Measurements from ENCODE around the gene LRRC74B. TPM values are rescaled to one million over a fixed set of nuclear protein-coding genes. Genes with fewer than 3 reads are reported as not detected.
A peak's percentile ranks its signal among the peaks of the same experiment; 100 is the strongest.

Gene LRRC74B, protein sequence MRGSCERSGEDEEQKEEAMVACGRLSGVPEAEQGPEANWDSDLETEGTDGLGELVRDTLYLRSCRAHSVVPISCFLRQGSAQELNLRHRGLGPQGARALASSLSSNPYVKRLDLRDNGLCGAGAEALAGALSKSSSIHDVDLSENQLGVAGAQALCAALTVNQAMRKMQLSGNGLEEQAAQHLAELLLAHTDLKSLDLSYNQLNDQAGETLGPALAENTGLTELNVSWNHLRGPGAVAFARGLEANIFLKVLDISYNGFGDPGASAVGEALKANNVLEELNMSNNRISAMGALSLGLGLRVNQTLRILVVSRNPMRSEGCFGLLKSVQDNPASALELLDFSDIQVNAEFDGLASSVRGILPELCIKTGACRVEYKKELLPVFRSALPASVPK
- polyA plus RNA-seq (2011; rRNA removed): 0.05 and 0.08 TPM in 2 replicates
- 0.04 TPM in 1 of 2 replicates, not detected in the other for polyA plus RNA-seq (2012; cell fraction: cytosol; rRNA removed)
- polyA plus RNA-seq (2012; cell fraction: nucleus; rRNA removed): 0.05 and 0.12 TPM in 2 replicates
- polyA plus RNA-seq (2017; fragmentation: RNase III; extraction: RNeasy Plus Mini Kit Qiagen cat#74134 plus additional on column Dnase treatment): 0.04 to 0.10 TPM (median 0.05 TPM) in 3 replicates
- 0.29 TPM in 1 of 2 replicates, not detected in the other for polyA minus RNA-seq (2011; rRNA and poly(A)+ RNA removed)

DNA sequence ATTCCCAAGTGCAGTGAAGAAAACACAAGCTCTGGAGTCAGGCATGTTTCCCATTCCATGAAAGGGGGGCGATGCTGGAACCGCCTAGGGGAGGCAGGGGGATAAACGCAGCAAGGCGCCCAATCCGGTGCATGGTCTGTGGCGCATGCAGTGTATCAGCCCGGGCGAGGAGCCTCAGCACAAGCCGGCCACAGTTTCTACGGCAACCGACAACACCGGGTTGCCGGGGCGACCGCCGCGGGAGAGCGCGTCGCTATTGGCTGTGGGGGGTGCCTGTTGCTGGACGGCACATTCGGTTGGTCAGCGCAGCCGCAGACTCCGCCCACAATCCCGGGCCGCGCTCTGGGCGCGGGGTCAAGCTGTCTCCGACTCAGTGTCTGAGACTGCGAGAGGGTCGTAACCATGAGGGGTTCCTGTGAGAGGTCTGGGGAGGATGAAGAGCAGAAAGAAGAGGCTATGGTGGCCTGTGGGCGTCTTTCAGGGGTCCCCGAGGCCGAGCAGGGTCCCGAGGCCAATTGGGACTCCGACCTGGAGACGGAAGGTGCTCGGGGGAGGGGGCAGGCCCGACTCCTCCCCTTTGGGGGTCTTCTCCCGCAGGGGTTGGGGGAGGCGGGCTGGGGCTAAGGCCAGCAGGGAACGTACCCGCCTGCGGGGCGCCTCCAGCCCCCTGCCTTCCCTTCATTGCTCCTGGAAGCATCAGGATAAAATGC, at the start of gene LRRC74B:
Gene LRRC74B (plus strand): TSS at position 362 of the 710 bp plus-strand sequence. CDS start 41 bp downstream, at position 403.
- peak within 1 kb of the TSS; percentile 35 to 80; a peak in 4 of 6 replicates for H3K27ac ChIP-seq
- ATAC-seq (peak; percentile 92 to 98), FAIRE-seq (no peak), DNase-seq (ENCODE audit: low read depth in 1 of 2, low spot score in 1 of 2) (peak; percentile 78 to 89)
- peaks cover 12% of the 10 kb centered on the region for H3K4me1 ChIP-seq
- 23% methylated on average over 20 of the region's 47 CpGs for WGBS (ENCODE audit: missing lambda C conversion rate)
- TF ChIP-seq ESRRA (IDR thresholded peaks at IDR 0.05; ENCODE audit: borderline replicate concordance, low read length) (no peak), PHF8 (IDR thresholded peaks at IDR 0.05; ENCODE audit: borderline replicate concordance, low read depth) (peak; percentile 26; the same call in 1 of the 2 replicates)
- TF ChIP-seq, protein P1, sequence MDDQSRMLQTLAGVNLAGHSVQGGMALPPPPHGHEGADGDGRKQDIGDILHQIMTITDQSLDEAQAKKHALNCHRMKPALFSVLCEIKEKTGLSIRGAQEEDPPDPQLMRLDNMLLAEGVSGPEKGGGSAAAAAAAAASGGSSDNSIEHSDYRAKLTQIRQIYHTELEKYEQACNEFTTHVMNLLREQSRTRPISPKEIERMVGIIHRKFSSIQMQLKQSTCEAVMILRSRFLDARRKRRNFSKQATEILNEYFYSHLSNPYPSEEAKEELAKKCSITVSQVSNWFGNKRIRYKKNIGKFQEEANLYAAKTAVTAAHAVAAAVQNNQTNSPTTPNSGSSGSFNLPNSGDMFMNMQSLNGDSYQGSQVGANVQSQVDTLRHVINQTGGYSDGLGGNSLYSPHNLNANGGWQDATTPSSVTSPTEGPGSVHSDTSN (IDR thresholded peaks at IDR 0.05): peak; percentile 89
- no peaks in the 10 kb centered on the region for H3K9me3 ChIP-seq
- CTCF ChIA-PET: interaction anchor here (0.8 to 1.3 kb wide), 2 partner anchors 10 to 57 kb away, joined by 3 read pairs; no protein-coding TSS in a partner anchor
- H3K4me3 ChIP-seq: peak within 1 kb of the TSS; percentile 49
- H3K4me2 ChIP-seq: peak within 1 kb of the TSS; percentile 79
- POLR2A ChIA-PET: interaction anchor here (1.3 to 1.9 kb wide), 2 partner anchors 43 to 63 kb away, joined by 4 to 6 read pairs; partner anchors contain the start of genes LZTR1 and THAP7

DNA sequence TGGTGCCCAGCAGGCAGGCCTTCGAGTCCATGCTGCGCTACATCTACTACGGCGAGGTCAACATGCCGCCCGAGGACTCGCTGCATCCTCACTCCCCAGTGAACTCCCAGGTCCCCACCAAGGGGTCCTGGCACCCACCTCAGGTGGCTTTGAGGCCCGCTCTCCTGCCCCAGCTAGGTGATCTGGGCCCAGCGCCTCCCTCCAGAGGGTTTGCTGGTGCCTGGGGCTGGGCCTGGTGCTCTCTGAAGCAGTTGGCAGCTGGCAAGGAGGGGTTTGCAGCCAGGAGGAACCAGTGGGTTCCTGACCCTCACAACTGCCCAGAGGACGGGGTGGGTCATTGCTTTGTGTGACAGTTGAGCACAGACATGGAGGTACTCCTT, 49.7 kb upstream of the LRRC74B start:
- H3K4me1 ChIP-seq: peaks cover 9% of the 10 kb centered on the region; the same call in 2 of the 3 replicates
- H3K27ac ChIP-seq: no peak overlapping the region
- FAIRE-seq (no peak), ATAC-seq (no peak), DNase-seq (ENCODE audit: low read depth in 1 of 2, low spot score in 1 of 2) (no peak)
- no peak overlapping the region for H3K4me3 ChIP-seq
- CTCF ChIA-PET: no interaction called here
- WGBS (ENCODE audit: missing lambda C conversion rate): 94% methylated on average over 5 of the region's 10 CpGs
- POLR2A ChIA-PET: interaction anchor here (1.2 kb wide), 1 partner anchor 14 kb away, joined by 5 read pairs; the partner anchor contains the start of gene LZTR1
- H3K4me2 ChIP-seq: no peak overlapping the region
- no peaks in the 10 kb centered on the region for H3K9me3 ChIP-seq
- TF ChIP-seq, protein P1 (IDR thresholded peaks at IDR 0.05): no peak
- TF ChIP-seq ZFP36 (IDR thresholded peaks at IDR 0.05; ENCODE audit: borderline replicate concordance, partially characterized antibody) (no peak), HOXB5 (CRISPR knock-in tag; IDR thresholded peaks at IDR 0.05) (no peak), SREBF2 (IDR thresholded peaks at IDR 0.05) (no peak), BHLHE40 (IDR thresholded peaks at IDR 0.05; ENCODE audit: low read depth, low read length) (no peak), TP53 (CRISPR knock-in tag; IDR thresholded peaks at IDR 0.05) (no peak), MAZ (IDR thresholded peaks at IDR 0.05; ENCODE audit: borderline replicate concordance, low read depth, low read length) (no peak), JUN (IDR thresholded peaks at IDR 0.05) (no peak)
- TF ChIP-seq, protein P2, sequence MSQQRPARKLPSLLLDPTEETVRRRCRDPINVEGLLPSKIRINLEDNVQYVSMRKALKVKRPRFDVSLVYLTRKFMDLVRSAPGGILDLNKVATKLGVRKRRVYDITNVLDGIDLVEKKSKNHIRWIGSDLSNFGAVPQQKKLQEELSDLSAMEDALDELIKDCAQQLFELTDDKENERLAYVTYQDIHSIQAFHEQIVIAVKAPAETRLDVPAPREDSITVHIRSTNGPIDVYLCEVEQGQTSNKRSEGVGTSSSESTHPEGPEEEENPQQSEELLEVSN (IDR thresholded peaks at IDR 0.05; ENCODE audit: borderline replicate concordance, low read depth): no peak

DNA sequence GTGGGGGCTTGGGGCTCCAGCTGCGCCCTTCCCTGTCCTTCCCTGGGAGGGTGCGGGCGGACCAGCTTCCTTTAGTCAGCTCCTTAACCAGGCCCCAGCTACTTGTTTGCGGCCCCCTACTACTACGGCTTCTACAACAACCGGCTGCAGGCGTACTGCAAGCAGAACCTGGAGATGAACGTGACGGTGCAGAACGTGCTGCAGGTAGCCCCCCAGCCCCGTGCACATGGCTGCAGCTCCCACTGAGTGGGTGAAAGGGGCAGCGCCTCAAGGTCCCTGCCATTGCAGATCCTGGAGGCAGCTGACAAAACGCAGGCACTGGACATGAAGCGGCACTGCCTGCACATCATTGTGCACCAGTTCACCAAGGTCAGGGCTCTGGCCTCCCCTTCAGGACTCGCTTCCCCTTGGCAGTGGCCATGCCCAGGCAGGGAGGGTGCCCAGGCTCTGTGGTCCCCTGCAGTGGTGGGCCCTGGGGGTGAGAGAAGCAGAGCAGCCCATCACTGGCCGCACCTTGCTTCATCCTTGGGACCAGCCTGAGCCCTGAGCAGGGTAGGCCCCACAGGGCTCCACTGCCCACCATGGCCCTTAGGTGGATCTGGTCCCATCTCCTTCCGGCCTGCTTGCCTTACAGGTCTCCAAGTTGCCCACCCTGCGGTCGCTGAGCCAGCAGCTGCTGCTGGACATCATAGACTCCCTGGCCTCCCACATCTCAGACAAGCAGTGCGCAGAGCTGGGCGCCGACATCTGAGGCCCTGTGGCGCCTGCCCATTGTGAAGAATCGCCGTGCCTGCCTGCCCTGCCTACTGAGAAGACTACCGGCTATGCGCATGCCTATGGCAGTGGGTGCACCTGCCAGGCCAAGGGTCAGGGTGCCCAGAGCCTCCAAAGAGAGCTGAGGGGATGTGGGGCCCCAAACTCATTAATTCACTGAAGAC, 48.9 kb upstream of the LRRC74B start:
- Histone ChIP-seq H3K9me3 (no peaks in the 10 kb centered on the region), H3K4me2 (no peak overlapping the region), H3K4me1 (peaks cover 9% of the 10 kb centered on the region; the same call in 2 of the 3 replicates), H3K27ac (no peak overlapping the region), H3K4me3 (no peak overlapping the region)
- no peak for TF ChIP-seq MAFK (IDR thresholded peaks at IDR 0.05; ENCODE audit: partially characterized antibody)
- TF ChIP-seq ZC3H11A (IDR thresholded peaks at IDR 0.05): no peak
- no peak for TF ChIP-seq MYC (IDR thresholded peaks at IDR 0.05; ENCODE audit: borderline replicate concordance, low read length)
- TF ChIP-seq KDM1A (IDR thresholded peaks at IDR 0.05; ENCODE audit: low read depth): no peak
- no peak for TF ChIP-seq MAZ (IDR thresholded peaks at IDR 0.05; ENCODE audit: borderline replicate concordance, low read depth, low read length)
- TF ChIP-seq, protein P2 (IDR thresholded peaks at IDR 0.05; ENCODE audit: borderline replicate concordance, low read depth): no peak
- TF ChIP-seq JUNB (IDR thresholded peaks at IDR 0.05): no peak
- TF ChIP-seq EHF (CRISPR knock-in tag; IDR thresholded peaks at IDR 0.05): no peak
- no peak for TF ChIP-seq RFX5 (IDR thresholded peaks at IDR 0.05)
- FAIRE-seq (no peak), DNase-seq (ENCODE audit: low read depth in 1 of 2, low spot score in 1 of 2) (no peak), ATAC-seq (no peak)
- 94% methylated on average over 13 of the region's 27 CpGs for WGBS (ENCODE audit: missing lambda C conversion rate)
- CTCF ChIA-PET: no interaction called here
- POLR2A ChIA-PET: interaction anchor here (1.2 kb wide), 1 partner anchor 15 kb away, joined by 5 read pairs; the partner anchor contains the start of gene LZTR1
